GM12875 (cell line): ENCODE data around the gene CYP1A2.

ENCODE experiments used
- H3K4me3 ChIP-seq: one replicate; pipeline ENCODE4 v1.5.1; 2011; ENCODE audit warnings: low read depth, low read length, control low read depth
- TF ChIP-seq, protein P1 (sequence below): IDR thresholded peaks from 2 replicates; pipeline ENCODE4 v1.5.1; 2011; ENCODE audit warnings: low read depth, mild to moderate bottlenecking, control low read depth, inconsistent platforms, low read length, moderate library complexity, borderline replicate concordance; ENCODE audit not compliant: insufficient read depth

The CYP1A2 gene

DNA sequence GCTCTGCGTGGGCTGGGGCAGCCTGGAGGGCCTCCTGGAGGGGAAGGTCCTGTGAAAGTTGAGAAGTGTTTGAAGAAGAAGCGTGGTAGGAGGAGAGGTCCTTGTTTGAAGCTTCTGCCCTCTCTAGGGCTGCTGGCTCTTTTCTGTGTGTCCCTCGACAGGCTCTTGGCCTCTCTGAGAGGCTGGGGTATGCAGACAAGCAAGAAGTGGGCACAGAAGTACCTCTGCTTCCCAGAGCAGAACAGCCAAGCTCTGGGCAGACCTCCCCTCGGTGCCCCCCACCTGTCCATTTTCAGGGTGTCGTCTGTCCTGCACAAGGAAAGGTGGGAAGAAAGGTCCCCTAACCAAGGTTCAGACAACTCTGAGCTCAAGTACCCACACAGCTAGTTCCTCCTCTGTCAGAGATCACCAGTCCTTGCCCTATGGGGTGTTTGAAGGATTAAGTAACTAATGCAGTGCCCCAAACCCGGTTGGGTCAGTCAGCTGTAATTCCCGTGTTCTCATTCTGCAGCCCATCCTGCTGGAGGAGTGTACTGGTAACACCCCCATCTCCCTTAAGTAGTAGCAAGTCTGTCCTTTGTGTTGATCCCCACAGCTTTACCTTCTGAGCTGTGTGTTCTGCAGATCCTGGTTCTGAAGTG lies 39.5 kb downstream of the CYP1A2 start:
- TF ChIP-seq, protein P1, sequence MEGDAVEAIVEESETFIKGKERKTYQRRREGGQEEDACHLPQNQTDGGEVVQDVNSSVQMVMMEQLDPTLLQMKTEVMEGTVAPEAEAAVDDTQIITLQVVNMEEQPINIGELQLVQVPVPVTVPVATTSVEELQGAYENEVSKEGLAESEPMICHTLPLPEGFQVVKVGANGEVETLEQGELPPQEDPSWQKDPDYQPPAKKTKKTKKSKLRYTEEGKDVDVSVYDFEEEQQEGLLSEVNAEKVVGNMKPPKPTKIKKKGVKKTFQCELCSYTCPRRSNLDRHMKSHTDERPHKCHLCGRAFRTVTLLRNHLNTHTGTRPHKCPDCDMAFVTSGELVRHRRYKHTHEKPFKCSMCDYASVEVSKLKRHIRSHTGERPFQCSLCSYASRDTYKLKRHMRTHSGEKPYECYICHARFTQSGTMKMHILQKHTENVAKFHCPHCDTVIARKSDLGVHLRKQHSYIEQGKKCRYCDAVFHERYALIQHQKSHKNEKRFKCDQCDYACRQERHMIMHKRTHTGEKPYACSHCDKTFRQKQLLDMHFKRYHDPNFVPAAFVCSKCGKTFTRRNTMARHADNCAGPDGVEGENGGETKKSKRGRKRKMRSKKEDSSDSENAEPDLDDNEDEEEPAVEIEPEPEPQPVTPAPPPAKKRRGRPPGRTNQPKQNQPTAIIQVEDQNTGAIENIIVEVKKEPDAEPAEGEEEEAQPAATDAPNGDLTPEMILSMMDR: no peak
- H3K4me3 ChIP-seq: peak overlapping the region; percentile 98

DNA sequence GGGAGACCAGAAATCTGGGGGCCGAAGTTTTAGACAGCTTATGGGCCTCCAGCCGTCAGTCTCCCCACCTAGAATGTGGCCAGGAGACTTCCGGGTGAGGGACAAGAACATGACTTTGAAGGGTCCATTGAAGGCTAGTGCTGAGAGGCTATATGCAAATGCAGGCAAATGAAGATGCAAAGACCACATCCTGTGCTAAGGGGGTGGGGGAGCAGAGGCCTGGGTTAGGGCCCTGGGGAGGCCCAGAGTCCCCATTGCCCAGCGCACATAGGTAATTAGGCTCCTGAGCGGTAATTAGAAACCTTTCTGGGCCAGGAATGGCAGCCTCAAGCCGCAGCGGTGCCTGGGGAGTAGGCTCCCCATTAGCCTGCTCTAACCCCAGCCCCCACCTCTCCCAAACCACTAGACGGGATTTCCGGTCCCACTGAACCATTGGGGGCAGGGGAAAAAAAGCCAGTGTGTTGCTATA lies 40.1 kb downstream of the CYP1A2 start:
- TF ChIP-seq, protein P1: no peak
- peak overlapping the region; percentile 98 for H3K4me3 ChIP-seq

DNA sequence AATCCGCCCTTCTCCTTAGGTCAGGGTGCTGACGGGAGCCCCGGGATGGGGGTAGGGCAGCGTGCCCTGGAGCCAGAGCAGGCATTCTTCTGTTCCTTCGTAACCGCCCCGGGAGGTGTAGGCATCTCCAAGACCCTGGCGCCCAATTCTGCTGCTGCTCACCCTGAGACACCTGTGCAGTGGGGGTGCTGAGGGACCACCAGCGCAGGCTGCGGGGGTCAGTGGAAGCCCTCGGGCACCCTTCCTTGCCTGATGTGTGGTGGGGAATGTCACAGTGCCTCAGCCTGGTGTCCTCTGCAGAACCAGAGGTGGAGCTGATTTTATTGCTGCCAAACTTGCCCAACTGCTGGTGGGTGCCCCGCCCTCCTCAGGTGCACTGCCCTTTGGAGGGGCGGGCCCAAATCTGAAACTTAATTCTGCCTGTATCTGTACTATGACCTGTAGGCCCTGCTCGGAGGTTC lies 40.6 kb downstream of the CYP1A2 start:
- TF ChIP-seq, protein P1: no peak
- peak overlapping the region; percentile 51 for H3K4me3 ChIP-seq

DNA sequence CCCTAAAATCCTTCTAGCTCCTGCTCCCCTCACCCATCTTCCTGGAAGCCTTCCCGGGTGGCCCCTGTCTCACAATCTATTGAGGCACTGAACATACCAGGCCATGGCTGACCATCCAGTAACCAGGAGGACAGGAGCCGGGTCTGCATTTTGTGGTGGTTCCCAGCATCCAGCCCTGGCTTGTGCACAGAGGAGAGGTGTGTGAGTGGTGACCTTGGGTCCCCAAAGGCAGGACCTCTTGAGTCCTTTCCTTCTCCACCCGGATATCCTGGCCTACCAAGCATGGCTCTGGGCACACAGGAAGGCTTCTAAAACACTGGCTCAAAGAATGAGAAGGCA lies 41.1 kb downstream of the CYP1A2 start:
- TF ChIP-seq, protein P1: no peak
- peak overlapping the region; percentile 51 for H3K4me3 ChIP-seq

DNA sequence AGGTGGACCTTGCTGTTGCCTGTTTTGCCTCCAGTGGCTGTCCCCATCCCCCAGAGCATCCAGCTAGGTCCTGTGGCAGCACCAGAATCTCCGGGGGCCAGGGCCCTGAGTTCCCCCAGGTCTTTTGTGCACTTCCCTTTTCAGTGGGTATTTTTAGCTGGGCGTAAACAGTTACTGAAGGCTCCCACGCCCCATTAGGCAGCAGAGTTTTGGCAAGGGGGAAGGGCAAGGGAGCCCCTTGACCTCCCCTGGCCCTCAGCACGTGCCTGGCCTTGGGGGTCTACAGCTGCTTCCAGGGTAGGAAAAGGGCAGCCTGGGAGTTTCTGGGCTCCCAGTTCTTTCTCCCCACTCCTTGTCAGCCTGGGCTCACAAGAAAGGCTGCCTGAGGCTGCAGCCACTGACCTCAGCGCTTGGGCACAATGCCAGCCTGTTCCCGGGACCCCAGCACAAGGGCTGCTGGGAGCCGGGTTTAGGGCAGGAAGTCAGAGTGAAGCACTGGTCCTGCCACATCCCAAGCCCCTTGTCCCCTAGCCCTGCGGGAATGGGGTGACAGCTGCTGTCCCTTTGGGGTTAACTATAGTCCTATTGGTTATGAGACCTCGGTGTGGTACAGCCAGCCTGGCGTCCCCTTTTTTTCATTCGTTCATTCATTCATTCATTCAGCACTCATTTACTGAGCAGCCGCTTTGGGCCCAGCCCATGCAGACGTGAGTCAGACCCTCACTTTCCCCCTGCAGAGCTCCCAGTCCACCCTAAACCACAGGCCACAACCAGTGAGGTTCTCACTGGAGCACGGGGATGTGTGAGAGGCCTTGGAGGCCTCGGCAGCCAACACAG lies 41.7 kb downstream of the CYP1A2 start:
- TF ChIP-seq, protein P1: no peak
- peak overlapping the region; percentile 51 for H3K4me3 ChIP-seq

DNA sequence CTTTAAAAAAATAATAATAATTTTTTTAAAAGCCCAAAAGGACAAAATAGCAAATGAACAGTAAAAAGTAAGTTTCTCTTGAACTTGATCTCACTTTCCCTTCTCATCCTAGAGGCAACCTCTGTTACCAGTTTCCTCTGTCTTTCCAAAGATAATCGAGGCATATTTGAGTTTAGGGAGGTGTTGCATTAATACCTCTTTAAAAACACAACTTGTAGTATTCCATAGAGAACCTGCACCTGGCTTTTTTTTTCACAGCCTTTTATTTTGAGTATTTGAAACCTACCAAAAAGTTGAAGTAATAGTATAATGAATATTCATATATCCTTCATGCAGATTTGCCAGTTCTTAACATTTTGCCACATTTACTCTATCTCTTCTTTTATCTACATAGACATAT lies 42.4 kb downstream of the CYP1A2 start:
- TF ChIP-seq, protein P1: no peak

DNA sequence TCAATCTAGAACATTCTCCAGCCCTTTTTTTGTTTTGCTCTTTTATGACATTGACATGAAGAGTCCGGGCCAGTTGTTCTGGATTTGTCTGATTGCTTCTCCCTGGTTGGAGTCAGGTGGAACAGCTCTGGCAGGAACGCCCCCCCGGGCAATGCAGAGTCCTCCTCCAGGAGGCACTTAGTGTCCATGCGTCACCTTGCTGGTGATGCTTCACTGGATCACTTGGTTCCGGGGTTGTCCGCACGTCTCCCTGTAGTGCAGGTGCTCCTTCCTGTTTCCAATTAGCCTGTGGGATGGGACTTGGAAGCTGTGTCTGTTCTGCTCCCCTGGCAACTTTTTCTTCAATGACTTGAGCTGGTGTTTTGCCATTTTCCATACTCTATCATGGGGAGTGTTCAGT lies 43.0 kb downstream of the CYP1A2 start:
- TF ChIP-seq, protein P1: no peak
- peak overlapping the region; percentile 15 for H3K4me3 ChIP-seq

More for the DNA sequence above, 42.4 kb downstream of the CYP1A2 start:
- H3K4me3 ChIP-seq: no peak overlapping the region
